ENCODE data around the gene CATSPERZ. TPM values are rescaled to one million over a fixed set of nuclear protein-coding genes. Genes with fewer than 3 reads are reported as not detected.

CATSPERZ gene
- total and polyA plus RNA-seq, 2 donors (not counting 3 experiments of a cell fraction or from before 2014, with no cell fraction given) = 0.11 TPM; not detected in 1

DNA sequence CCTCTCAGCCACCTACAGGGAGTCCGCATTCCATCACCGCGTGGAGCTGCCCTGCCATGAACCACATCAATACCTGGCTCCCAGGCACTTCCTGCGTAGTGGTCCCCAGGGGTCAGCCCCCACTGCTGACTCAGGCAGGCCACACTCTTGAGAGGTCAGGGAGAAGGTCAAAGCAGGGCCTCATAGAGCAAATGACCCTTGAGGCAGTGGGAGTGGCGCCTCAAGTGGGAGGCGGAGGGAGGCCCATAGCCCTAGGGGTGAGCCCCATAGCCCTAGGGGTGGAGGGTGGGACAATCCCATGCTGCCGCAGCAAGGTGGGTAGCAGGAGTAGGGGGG is 22.7 kb downstream of the CATSPERZ start:
- Histone ChIP-seq H3K4me2 (ENCODE audit: insufficient read depth, low read length) (no peak overlapping the region), H4K20me1 (replicated peaks; ENCODE audit: control insufficient read depth, extremely low read depth, insufficient read depth, low read length) (no peaks in the 10 kb centered on the region), H3K9me1 (replicated peaks; ENCODE audit: control insufficient read depth, extremely low read depth, insufficient read depth, low read length) (no peaks in the 10 kb centered on the region), H3K9me3 (replicated peaks; ENCODE audit: control insufficient read depth, insufficient read depth, low read length) (no peaks in the 10 kb centered on the region), H2AFZ (ENCODE audit: low read depth, low read length) (no peak overlapping the region), H3K4me1 (ENCODE audit: control insufficient read depth, extremely low read depth, insufficient read depth, low read length) (peaks cover 6% of the 10 kb centered on the region), H3K9ac (replicated peaks; ENCODE audit: extremely low read depth, insufficient read depth, low read length) (no peak overlapping the region), H3K27ac (ENCODE audit: insufficient read depth, low read depth, low read length) (no peak overlapping the region), H3K36me3 (ENCODE audit: control insufficient read depth in 2 of 2, extremely low read depth in 1 of 2, insufficient read depth in 2 of 2, low read length in 2 of 2) (peaks cover 0 to 11% of the 10 kb centered on the region in 2 experiments), H3K79me2 (ENCODE audit: control insufficient read depth, insufficient read depth, low read length) (peaks cover 2% of the 10 kb centered on the region), H3K4me3 (replicated peaks in 1 of 3; ENCODE audit: insufficient read depth in 1 of 3, low read depth in 1 of 3, low read length in 3 of 3) (no peak overlapping the region), H3K27me3 (ENCODE audit: control insufficient read depth in 2 of 2, insufficient read depth in 2 of 2, low read length in 2 of 2) (no peaks in the 10 kb centered on the region)
- dilution Hi-C loops (cut with MboI; ENCODE audit: extremely low pct_ligation_motif_present, low sequenced_read_pairs) (no loop called here), intact Hi-C loops (cut with micrococcal nuclease) (no loop called here)
- DNase-seq (ENCODE audit: low read depth, low spot score) (no peak), FAIRE-seq (no peak)
- CTCF ChIA-PET = interaction anchor here (2.9 to 3.4 kb wide), 2 partner anchors 9 to 20 kb away, joined by 14 to 19 read pairs; no protein-coding TSS in a partner anchor
- POLR2A ChIA-PET = no interaction called here
- no TSS peak for BruUV-seq (replicated peaks)
- TF ChIP-seq JUN (IDR thresholded peaks at IDR 0.05; ENCODE audit: borderline replicate concordance, insufficient read depth, insufficient read length, low read depth) = no peak
- no peak for TF ChIP-seq POLR2A (IDR thresholded peaks at IDR 0.05; ENCODE audit: low read depth, low read length)
- TF ChIP-seq POLR2AphosphoS5 (IDR thresholded peaks at IDR 0.05; ENCODE audit: insufficient read depth, low read depth, low read length) = no peak
- TF ChIP-seq, protein P1, sequence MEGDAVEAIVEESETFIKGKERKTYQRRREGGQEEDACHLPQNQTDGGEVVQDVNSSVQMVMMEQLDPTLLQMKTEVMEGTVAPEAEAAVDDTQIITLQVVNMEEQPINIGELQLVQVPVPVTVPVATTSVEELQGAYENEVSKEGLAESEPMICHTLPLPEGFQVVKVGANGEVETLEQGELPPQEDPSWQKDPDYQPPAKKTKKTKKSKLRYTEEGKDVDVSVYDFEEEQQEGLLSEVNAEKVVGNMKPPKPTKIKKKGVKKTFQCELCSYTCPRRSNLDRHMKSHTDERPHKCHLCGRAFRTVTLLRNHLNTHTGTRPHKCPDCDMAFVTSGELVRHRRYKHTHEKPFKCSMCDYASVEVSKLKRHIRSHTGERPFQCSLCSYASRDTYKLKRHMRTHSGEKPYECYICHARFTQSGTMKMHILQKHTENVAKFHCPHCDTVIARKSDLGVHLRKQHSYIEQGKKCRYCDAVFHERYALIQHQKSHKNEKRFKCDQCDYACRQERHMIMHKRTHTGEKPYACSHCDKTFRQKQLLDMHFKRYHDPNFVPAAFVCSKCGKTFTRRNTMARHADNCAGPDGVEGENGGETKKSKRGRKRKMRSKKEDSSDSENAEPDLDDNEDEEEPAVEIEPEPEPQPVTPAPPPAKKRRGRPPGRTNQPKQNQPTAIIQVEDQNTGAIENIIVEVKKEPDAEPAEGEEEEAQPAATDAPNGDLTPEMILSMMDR (IDR thresholded peaks at IDR 0.05; ENCODE audit: extremely low read depth in 1 of 2, insufficient read depth in 1 of 2, low read depth in 1 of 2, low read length in 2 of 2) = no peak
- TF ChIP-seq, protein P2, sequence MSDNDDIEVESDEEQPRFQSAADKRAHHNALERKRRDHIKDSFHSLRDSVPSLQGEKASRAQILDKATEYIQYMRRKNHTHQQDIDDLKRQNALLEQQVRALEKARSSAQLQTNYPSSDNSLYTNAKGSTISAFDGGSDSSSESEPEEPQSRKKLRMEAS (IDR thresholded peaks at IDR 0.05; ENCODE audit: insufficient read depth, insufficient read length) = no peak
- TF ChIP-seq EZH2 (IDR thresholded peaks at IDR 0.05; ENCODE audit: borderline replicate concordance, low read depth, low read length, severe bottlenecking) = no peak
- no peak for TF ChIP-seq MYC (IDR thresholded peaks at IDR 0.05; ENCODE audit: low read depth, low read length)
- TF ChIP-seq FOS (IDR thresholded peaks at IDR 0.05; ENCODE audit: borderline replicate concordance, insufficient read depth, low read length) = no peak

Data from endothelial cell of umbilical vein (primary cell).